Activated CD8-positive, alpha-beta T cell treated with anti-CD3 and anti-CD28 coated beads for 36 hours (primary cell): ENCODE measurements around the gene LST1. TPM values are rescaled to one million over a fixed set of nuclear protein-coding genes. Genes with fewer than 3 reads are reported as not detected.

ENCODE experiments used
- ATAC-seq: fragments of 200-7000 bp; cut with Tn5 transposase; one replicate; pipeline ENCODE4 v1.10.0; 2021; ENCODE audit warnings: mild to moderate bottlenecking, moderate library complexity
- CTCF ChIA-PET: fragments of 350-600 bp; sonication (Branson Sonifier 250); formaldehyde crosslinking; loops from one replicate; lab custom pipeline; 2021; ENCODE audit warnings: antibody characterized with exemption; lab: Charles Lee
- POLR2A ChIA-PET: fragments of 350-600 bp; sonication (Branson Sonifier 250); formaldehyde crosslinking; loops from one replicate; lab custom pipeline; 2021; ENCODE audit warnings: antibody characterized with exemption; lab: Charles Lee
- DNase-seq: peaks from one replicate; pipeline ENCODE4 v3.0.0-alpha.2; 2020
- H3K27ac Mint-ChIP-seq: one replicate; pipeline ENCODE4 v1.8.0; 2021; ENCODE audit warnings: mild to moderate bottlenecking, mixed read lengths
- H3K27me3 Mint-ChIP-seq: one replicate; pipeline ENCODE4 v1.8.0; 2021; ENCODE audit warnings: mixed read lengths
- H3K36me3 Mint-ChIP-seq: one replicate; pipeline ENCODE4 v1.8.0; 2021; ENCODE audit warnings: low read depth, mixed read lengths
- H3K4me1 Mint-ChIP-seq: one replicate; pipeline ENCODE4 v1.8.0; 2021; ENCODE audit warnings: low read depth, mixed read lengths
- H3K4me3 Mint-ChIP-seq: one replicate; pipeline ENCODE4 v1.8.0; 2021; ENCODE audit warnings: mild to moderate bottlenecking, moderate library complexity, mixed read lengths
- H3K9me3 Mint-ChIP-seq: one replicate; pipeline ENCODE4 v1.8.0; 2021; ENCODE audit warnings: mixed read lengths
- intact Hi-C: fragments of 100-400 bp; cut with micrococcal nuclease; formaldehyde crosslinking; loops from one replicate; pipeline ENCODE4 v1.10.0; 2022
- total RNA-seq, 2 experiments: library from RNA; stranded (reverse); gene quantifications; one replicate each; pipeline ENCODE4 v1.2.3, GENCODE V29; 2021
- TF ChIP-seq, protein P1 (sequence below): fragments of 200-600 bp; IDR thresholded peaks from one replicate; pipeline ENCODE4 v1.8.0; 2022; ENCODE audit warnings: antibody characterized with exemption, mild to moderate bottlenecking

The LST1 gene
- total RNA-seq, 2 experiments from 2014 or later = 40.4 to 43.6 TPM

- H3K4me3 Mint-ChIP-seq = no peak overlapping the region
- H3K9me3 Mint-ChIP-seq = no peaks in the 10 kb centered on the region
- no peaks in the 10 kb centered on the region for H3K27me3 Mint-ChIP-seq
- intact Hi-C loops = no loop called here
- DNase-seq (no peak), ATAC-seq (no peak)
- no peak overlapping the region for H3K27ac Mint-ChIP-seq
- H3K36me3 Mint-ChIP-seq = peaks cover 63% of the 10 kb centered on the region
- H3K4me1 Mint-ChIP-seq = no peaks in the 10 kb centered on the region
- CTCF ChIA-PET = no interaction called here
- POLR2A ChIA-PET = interaction anchor here (11.4 kb wide), 1 partner anchor 8 kb away, joined by 235 read pairs; no protein-coding TSS in a partner anchor
- TF ChIP-seq, protein P1, sequence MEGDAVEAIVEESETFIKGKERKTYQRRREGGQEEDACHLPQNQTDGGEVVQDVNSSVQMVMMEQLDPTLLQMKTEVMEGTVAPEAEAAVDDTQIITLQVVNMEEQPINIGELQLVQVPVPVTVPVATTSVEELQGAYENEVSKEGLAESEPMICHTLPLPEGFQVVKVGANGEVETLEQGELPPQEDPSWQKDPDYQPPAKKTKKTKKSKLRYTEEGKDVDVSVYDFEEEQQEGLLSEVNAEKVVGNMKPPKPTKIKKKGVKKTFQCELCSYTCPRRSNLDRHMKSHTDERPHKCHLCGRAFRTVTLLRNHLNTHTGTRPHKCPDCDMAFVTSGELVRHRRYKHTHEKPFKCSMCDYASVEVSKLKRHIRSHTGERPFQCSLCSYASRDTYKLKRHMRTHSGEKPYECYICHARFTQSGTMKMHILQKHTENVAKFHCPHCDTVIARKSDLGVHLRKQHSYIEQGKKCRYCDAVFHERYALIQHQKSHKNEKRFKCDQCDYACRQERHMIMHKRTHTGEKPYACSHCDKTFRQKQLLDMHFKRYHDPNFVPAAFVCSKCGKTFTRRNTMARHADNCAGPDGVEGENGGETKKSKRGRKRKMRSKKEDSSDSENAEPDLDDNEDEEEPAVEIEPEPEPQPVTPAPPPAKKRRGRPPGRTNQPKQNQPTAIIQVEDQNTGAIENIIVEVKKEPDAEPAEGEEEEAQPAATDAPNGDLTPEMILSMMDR = no peak
These were observed 45.7 kb downstream of the LST1 start for GRCh38 chr6:31631681-31632278.

GRCh38 chr6:31632279-31632946, 46.3 kb downstream of the LST1 start:
- Mint-ChIP-seq H3K27ac (peak overlapping the region; percentile 27), H3K4me1 (no peaks in the 10 kb centered on the region)
- intact Hi-C loops = no loop called here

GRCh38 chr6:31633447-31633846, 47.4 kb downstream of the LST1 start:
- H3K9me3 Mint-ChIP-seq = no peaks in the 10 kb centered on the region
- DNase-seq (no peak), ATAC-seq (no peak)
- POLR2A ChIA-PET = interaction anchor here (0.9 to 16.2 kb wide), 8 partner anchors 7 to 337 kb away, joined by 3 to 235 read pairs (median 4); partner anchors contain the start of genes BAG6 and CSNK2B
- TF ChIP-seq, protein P1 = no peak
- CTCF ChIA-PET = interaction anchor here (1.4 to 1.6 kb wide), 2 partner anchors 9 to 11 kb away, joined by 5 read pairs; no protein-coding TSS in a partner anchor
- no peaks in the 10 kb centered on the region for H3K4me1 Mint-ChIP-seq
- no peaks in the 10 kb centered on the region for H3K27me3 Mint-ChIP-seq
- no peak overlapping the region for H3K27ac Mint-ChIP-seq
- no peak overlapping the region for H3K4me3 Mint-ChIP-seq
- H3K36me3 Mint-ChIP-seq = peaks cover 53% of the 10 kb centered on the region
- intact Hi-C loops = no loop called here

More at GRCh38 chr6:31632279-31632946, 46.3 kb downstream of the LST1 start:
- Mint-ChIP-seq H3K4me3 (no peak overlapping the region), H3K27me3 (no peaks in the 10 kb centered on the region), H3K9me3 (no peaks in the 10 kb centered on the region), H3K36me3 (peaks cover 60% of the 10 kb centered on the region)
- CTCF ChIA-PET = no interaction called here
- TF ChIP-seq, protein P1 = no peak
- ATAC-seq = no peak
- no peak for DNase-seq
- POLR2A ChIA-PET = interaction anchor here (0.9 to 16.2 kb wide), 8 partner anchors 6 to 338 kb away, joined by 3 to 235 read pairs (median 14); partner anchors contain the start of genes BAG6 and CSNK2B

DNA sequence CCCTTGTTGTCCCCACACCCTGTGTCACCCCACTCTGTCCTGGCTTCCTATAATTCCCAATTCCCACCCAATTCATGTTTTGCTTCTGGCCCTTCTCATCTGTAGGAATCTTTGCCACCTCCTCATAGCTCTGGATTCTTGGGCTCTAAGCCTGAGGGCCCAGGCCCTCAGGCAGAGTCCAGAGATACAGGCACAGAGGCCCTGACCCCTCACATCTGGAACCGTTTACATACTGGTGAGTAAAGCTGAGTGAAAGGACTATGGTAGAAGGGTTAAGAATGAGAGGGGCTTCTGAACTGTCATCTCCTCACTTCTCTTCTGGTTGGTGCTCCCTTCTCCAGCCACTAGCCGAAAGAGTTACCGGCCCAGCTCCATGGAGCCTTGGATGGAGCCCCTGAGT, 48.1 kb downstream of the LST1 start:
- no peak overlapping the region for H3K4me3 Mint-ChIP-seq
- POLR2A ChIA-PET = interaction anchor here (1.1 to 16.2 kb wide), 5 partner anchors 8 to 93 kb away, joined by 3 to 235 read pairs (median 24); partner anchors contain the start of genes BAG6 and DDX39B
- DNase-seq = no peak
- H3K4me1 Mint-ChIP-seq = no peaks in the 10 kb centered on the region
- H3K27me3 Mint-ChIP-seq = no peaks in the 10 kb centered on the region
- intact Hi-C loops = no loop called here
- CTCF ChIA-PET = interaction anchor here (0.7 to 1.6 kb wide), 3 partner anchors 9 to 17 kb away, joined by 3 to 5 read pairs (median 5); no protein-coding TSS in a partner anchor
- TF ChIP-seq, protein P1 = no peak
- no peak for ATAC-seq
- no peaks in the 10 kb centered on the region for H3K9me3 Mint-ChIP-seq
- H3K27ac Mint-ChIP-seq = peak overlapping the region; percentile 73
- peaks cover 51% of the 10 kb centered on the region for H3K36me3 Mint-ChIP-seq
